Upper lobe of right lung (tissue), 1 donor: ENCODE results near the gene YAP1. TPM values are rescaled to one million over a fixed set of nuclear protein-coding genes. Genes with fewer than 3 reads are reported as not detected.

Source experiments
- ATAC-seq: fragments of 200-7000 bp; cut with Tn5 transposase; one replicate; pipeline ENCODE4 v1.9.1; 2020; ENCODE audit warnings: mild to moderate bottlenecking, moderate library complexity
- DNase-seq: peaks from one replicate; pipeline ENCODE4 v3.0.0-alpha.2; 2020
- H3K27ac ChIP-seq: fragments of 200-600 bp; one replicate; pipeline ENCODE4 v1.8.0; 2022
- H3K27me3 ChIP-seq: fragments of 200-600 bp; one replicate; pipeline ENCODE4 v1.8.0; 2022; ENCODE audit warnings: mild to moderate bottlenecking
- H3K36me3 ChIP-seq: fragments of 200-600 bp; one replicate; pipeline ENCODE4 v1.8.0; 2022
- H3K4me1 ChIP-seq: fragments of 200-600 bp; one replicate; pipeline ENCODE4 v1.8.0; 2022
- H3K4me3 ChIP-seq: fragments of 200-600 bp; one replicate; pipeline ENCODE4 v1.8.0; 2022; ENCODE audit warnings: mild to moderate bottlenecking
- H3K9me3 ChIP-seq: fragments of 200-600 bp; one replicate; pipeline ENCODE4 v1.8.0; 2022
- intact Hi-C: fragments of 100-400 bp; cut with DNase I; formaldehyde crosslinking; loops from one replicate; pipeline ENCODE4 v1.11.0; 2022
- total RNA-seq: library from RNA; stranded (reverse); fragmentation: NEBNext Ultra II Directional; extraction: Animal tissue kit (Norgen Biotek cat#: 25700); gene quantifications from one replicate; pipeline ENCODE4 v1.2.1, GENCODE V29; 2021
- TF ChIP-seq, protein P1 (sequence below): fragments of 200-600 bp; IDR thresholded peaks from one replicate; pipeline ENCODE4 v1.8.0; 2022; ENCODE audit warnings: antibody characterized with exemption
- donor health status: DM: no; HTN: yes; CAD: no; lungs with severe emphysema.

The YAP1 gene
- total RNA-seq, 1 donor from 2014 or later, result 127 TPM

DNA sequence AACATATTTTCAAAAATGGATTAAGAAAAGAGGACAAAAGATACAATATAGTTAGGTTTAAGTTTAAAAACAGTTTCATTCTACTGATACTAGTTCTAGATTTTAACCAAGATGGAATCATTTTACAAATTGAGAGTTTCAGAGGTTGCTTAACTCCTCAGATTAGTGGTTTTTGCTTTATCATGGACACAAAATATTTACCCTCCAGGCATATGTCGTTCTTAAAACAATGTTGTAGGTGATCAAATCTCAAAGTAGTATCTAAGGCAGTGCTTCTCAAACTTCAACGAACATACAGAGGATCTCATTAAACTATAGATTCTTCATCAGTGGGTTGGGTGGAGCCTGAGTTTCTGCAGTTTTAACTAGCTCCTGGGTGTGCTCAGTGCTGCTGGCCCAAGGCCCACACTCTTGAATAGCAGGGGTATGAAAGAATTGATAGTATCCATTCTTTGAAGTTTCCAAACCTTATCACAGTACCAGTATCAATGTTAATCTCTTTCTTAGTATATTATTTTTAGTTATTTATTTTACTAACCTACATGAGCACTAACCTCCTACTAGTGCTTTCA is 48.0 kb downstream of the YAP1 start:
- peaks cover 6% of the 10 kb centered on the region for H3K36me3 ChIP-seq
- H3K4me3 ChIP-seq, result no peak overlapping the region
- intact Hi-C loops, result no loop called here
- ATAC-seq, result no peak
- no peak for DNase-seq
- H3K4me1 ChIP-seq, result peaks cover 30% of the 10 kb centered on the region
- TF ChIP-seq, protein P1, sequence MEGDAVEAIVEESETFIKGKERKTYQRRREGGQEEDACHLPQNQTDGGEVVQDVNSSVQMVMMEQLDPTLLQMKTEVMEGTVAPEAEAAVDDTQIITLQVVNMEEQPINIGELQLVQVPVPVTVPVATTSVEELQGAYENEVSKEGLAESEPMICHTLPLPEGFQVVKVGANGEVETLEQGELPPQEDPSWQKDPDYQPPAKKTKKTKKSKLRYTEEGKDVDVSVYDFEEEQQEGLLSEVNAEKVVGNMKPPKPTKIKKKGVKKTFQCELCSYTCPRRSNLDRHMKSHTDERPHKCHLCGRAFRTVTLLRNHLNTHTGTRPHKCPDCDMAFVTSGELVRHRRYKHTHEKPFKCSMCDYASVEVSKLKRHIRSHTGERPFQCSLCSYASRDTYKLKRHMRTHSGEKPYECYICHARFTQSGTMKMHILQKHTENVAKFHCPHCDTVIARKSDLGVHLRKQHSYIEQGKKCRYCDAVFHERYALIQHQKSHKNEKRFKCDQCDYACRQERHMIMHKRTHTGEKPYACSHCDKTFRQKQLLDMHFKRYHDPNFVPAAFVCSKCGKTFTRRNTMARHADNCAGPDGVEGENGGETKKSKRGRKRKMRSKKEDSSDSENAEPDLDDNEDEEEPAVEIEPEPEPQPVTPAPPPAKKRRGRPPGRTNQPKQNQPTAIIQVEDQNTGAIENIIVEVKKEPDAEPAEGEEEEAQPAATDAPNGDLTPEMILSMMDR, result no peak
- no peaks in the 10 kb centered on the region for H3K27me3 ChIP-seq
- H3K9me3 ChIP-seq, result no peaks in the 10 kb centered on the region
- no peak overlapping the region for H3K27ac ChIP-seq

DNA sequence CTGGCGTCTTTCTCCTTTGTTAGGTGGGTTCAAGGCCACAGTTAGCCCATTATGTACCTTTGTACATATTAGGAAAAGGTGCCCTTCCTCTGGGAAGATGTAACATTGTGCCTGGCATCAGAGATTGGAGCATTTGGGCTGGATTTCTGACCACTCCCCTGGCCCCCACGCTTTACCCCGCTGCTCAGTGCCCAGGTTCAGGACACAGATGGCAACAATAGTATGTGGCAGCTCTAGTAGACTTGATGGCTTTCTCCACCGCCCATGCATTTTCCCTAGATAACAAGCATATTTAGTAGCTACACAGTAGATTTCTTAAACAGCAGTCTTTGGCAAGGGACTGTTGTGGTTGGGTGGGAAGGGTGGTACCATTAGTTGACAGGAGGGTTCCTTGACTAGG is 53.1 kb downstream of the YAP1 start:
- H3K36me3 ChIP-seq, result peaks cover 9% of the 10 kb centered on the region
- DNase-seq (no peak), ATAC-seq (no peak)
- no peak overlapping the region for H3K27ac ChIP-seq
- TF ChIP-seq, protein P1, result no peak
- no peaks in the 10 kb centered on the region for H3K9me3 ChIP-seq
- no peaks in the 10 kb centered on the region for H3K27me3 ChIP-seq
- H3K4me1 ChIP-seq, result no peaks in the 10 kb centered on the region
- intact Hi-C loops, result no loop called here
- H3K4me3 ChIP-seq, result no peak overlapping the region

DNA sequence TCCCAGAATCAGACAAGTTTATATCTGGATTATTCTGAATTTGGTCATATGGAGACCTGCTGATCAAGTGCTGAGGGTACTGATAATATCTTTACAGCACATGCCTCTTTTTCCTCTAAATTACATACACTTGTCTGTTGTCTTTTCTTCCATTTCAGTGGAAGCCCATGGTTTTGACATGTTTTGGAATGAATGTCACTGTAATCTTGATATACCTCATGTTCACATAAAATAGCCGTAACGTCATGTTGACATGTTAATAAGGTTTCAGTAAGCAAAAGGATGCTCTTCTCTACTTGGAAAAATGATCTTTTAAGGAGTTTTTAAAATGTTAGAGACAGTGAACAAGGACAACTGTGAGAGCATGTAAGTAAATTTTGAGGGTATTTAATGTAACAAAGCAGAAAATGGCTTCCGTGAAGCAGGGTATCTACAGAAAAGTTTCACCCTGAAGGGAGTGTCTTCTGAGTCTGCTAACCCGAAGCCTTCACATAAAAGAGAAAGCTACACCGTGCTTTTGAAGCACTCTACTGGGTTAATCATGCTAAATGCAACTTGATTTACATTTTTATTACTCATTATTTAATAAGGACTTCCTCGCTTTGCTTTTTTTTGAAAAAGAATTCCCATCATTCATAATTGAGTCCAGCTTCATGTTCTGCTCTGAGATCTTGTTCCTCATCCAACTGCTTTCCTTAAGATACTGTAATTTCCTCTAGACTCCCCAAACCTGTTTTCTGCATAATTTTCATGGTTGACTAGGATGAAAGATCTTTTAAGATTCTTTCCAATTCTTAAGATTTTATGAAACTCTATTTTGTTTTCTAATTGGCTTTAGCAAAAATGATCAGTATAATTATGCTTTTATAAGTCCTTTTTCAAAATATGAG is 56.2 kb downstream of the YAP1 start:
- no peak overlapping the region for H3K27ac ChIP-seq
- ATAC-seq (no peak), DNase-seq (no peak)
- H3K4me3 ChIP-seq, result no peak overlapping the region
- TF ChIP-seq, protein P1, result no peak
- intact Hi-C loops, result no loop called here
- H3K27me3 ChIP-seq, result no peaks in the 10 kb centered on the region
- H3K36me3 ChIP-seq, result peaks cover 9% of the 10 kb centered on the region
- peaks cover 8% of the 10 kb centered on the region for H3K4me1 ChIP-seq
- H3K9me3 ChIP-seq, result no peaks in the 10 kb centered on the region

DNA sequence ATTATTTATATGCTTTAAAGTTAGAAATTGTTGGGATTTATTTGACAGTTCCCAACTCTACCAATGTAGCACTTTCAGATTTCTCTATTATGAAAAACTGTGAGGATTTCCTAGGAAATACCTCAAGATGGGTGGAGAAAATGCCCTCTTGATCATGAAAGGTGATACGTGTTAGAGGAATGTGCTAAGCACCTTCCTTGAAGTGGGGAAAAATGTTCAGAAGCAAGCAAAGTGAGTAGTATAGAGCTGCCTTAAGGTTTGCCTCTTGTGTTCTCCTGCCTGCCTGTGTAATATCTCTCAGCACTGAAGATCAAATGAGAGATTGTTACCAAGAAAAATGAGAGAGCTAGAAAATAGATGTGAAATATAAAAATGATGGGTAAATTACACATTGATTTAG is 58.2 kb downstream of the YAP1 start:
- Histone ChIP-seq H3K36me3 (peaks cover 1% of the 10 kb centered on the region), H3K27me3 (no peaks in the 10 kb centered on the region), H3K4me1 (peaks cover 13% of the 10 kb centered on the region), H3K9me3 (no peaks in the 10 kb centered on the region), H3K4me3 (no peak overlapping the region), H3K27ac (no peak overlapping the region)
- ATAC-seq (peak; percentile 72), DNase-seq (no peak)
- intact Hi-C loops, result no loop called here
- TF ChIP-seq, protein P1, result no peak

DNA sequence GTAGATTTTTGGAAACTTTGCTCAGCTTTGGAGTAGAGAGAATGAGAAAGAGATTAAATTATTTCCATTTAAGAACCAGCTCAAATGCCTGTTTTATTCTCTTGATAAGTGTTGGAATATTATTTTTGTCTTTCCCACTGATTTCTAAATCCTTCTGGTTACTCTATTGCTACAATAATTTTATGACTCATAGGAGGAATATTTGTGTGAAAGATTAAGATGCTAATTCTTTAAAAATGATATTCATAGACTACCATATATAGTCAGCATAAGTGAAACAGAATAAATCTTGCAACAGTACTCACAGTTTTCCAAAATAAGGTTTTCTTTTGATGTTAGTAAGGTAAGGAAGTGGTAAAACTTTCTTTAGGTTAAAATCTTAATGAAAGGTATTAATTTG is 60.9 kb downstream of the YAP1 start:
- Histone ChIP-seq H3K27ac (peak overlapping the region; percentile 38), H3K9me3 (no peaks in the 10 kb centered on the region), H3K4me3 (no peak overlapping the region), H3K4me1 (peaks cover 13% of the 10 kb centered on the region), H3K27me3 (no peaks in the 10 kb centered on the region), H3K36me3 (peaks cover 6% of the 10 kb centered on the region)
- intact Hi-C loops, result no loop called here
- DNase-seq (no peak), ATAC-seq (no peak)
- TF ChIP-seq, protein P1, result no peak
